ENCODE measurements around the gene RMP24.

RMP24 gene

GRCh38 chr18:35968278-35968880, 4.1 kb upstream of the RMP24 start:
- Histone ChIP-seq H3K4me2 (replicated peaks; ENCODE audit: extremely low read depth, low read length, poor library complexity, severe bottlenecking) (no peak overlapping the region), H3K9ac (ENCODE audit: insufficient read depth, low read length, poor library complexity, severe bottlenecking) (no peak overlapping the region), H3K4me1 (ENCODE audit: control insufficient read depth in 1 of 2, insufficient read depth in 2 of 2, low read length in 2 of 2) (peaks cover 16 to 31% of the 10 kb centered on the region in 2 donors), H3K36me3 (replicated peaks in 1 of 2; ENCODE audit: control insufficient read depth in 1 of 2, insufficient read depth in 2 of 2, low read length in 2 of 2) (no peaks in the 10 kb centered on the region), H4K20me1 (ENCODE audit: insufficient read depth, low read length) (no peaks in the 10 kb centered on the region), H3K9me3 (replicated peaks in 1 of 2; ENCODE audit: control insufficient read depth in 1 of 2, insufficient read depth in 1 of 2, low read length in 2 of 2) (no peaks in the 10 kb centered on the region), H2AFZ (ENCODE audit: insufficient read depth, low read depth, low read length, poor library complexity, severe bottlenecking) (no peak overlapping the region), H3K27ac (ENCODE audit: low read depth in 1 of 2, low read length in 2 of 2) (no peak overlapping the region), H3K79me2 (ENCODE audit: insufficient read depth, low read length) (peaks cover 10% of the 10 kb centered on the region), H3K27me3 (ENCODE audit: control insufficient read depth in 2 of 2, insufficient read depth in 2 of 2, low read length in 2 of 2) (no peaks in the 10 kb centered on the region), H3K4me3 (replicated peaks in 1 of 3; ENCODE audit: low read depth in 2 of 3, low read length in 3 of 3) (no peak overlapping the region)
- Mint-ChIP-seq H3K9me3 (peaks cover 0 to 3% (median 0%) of the 10 kb centered on the region in 7 donors), H3K27ac (no peak overlapping the region), H3K27me3 (ENCODE audit: low read depth in 3 of 3) (peaks cover 0 to 2% (median 1%) of the 10 kb centered on the region in 3 donors), H3K4me1 (peaks cover 36% of the 10 kb centered on the region), H3K4me3 (peak overlapping the region in 1 of 2 donors; percentile 36), H3K36me3 (peaks cover 0 to 2% of the 10 kb centered on the region in 2 donors)
- TF ChIP-seq CTCF (IDR thresholded peaks at IDR 0.05), result no peak
- intact Hi-C loops (cut with micrococcal nuclease), result no loop called here
- WGBS (ENCODE audit: insufficient coverage), result 64% methylated on average over 5 of the region's 9 CpGs
- DNase-seq, result no peak

GRCh38 chr18:35969676-35970075, 2.8 kb upstream of the RMP24 start:
- H3K27ac Mint-ChIP-seq, result peak overlapping the region in 2 of 7 donors; percentile 80 to 86
- intact Hi-C loops (cut with micrococcal nuclease), result loop anchor here (5.0 to 10.0 kb wide), 4 partner anchors 95 to 725 kb away; partner anchors contain the start of genes RPRD1A (in 2 of the 2) and ZNF397 (in 1 of the 2)
- H3K9me3 Mint-ChIP-seq, result peaks cover 0 to 3% (median 0%) of the 10 kb centered on the region in 7 donors
- Histone ChIP-seq H3K27me3 (ENCODE audit: control insufficient read depth in 2 of 2, insufficient read depth in 2 of 2, low read length in 2 of 2) (no peaks in the 10 kb centered on the region), H3K4me3 (replicated peaks in 1 of 3; ENCODE audit: low read depth in 2 of 3, low read length in 3 of 3) (peak overlapping the region in 1 of 3 experiments; percentile 70), H3K9me3 (replicated peaks in 1 of 2; ENCODE audit: control insufficient read depth in 1 of 2, insufficient read depth in 1 of 2, low read length in 2 of 2) (no peaks in the 10 kb centered on the region), H3K36me3 (replicated peaks in 1 of 2; ENCODE audit: control insufficient read depth in 1 of 2, insufficient read depth in 2 of 2, low read length in 2 of 2) (peaks cover 0 to 7% of the 10 kb centered on the region in 2 donors), H3K4me1 (ENCODE audit: control insufficient read depth in 1 of 2, insufficient read depth in 2 of 2, low read length in 2 of 2) (peaks cover 25 to 41% of the 10 kb centered on the region in 2 donors), H4K20me1 (ENCODE audit: insufficient read depth, low read length) (no peaks in the 10 kb centered on the region), H3K4me2 (replicated peaks; ENCODE audit: extremely low read depth, low read length, poor library complexity, severe bottlenecking) (peak overlapping the region; percentile 71), H3K79me2 (ENCODE audit: insufficient read depth, low read length) (peaks cover 21% of the 10 kb centered on the region), H2AFZ (ENCODE audit: insufficient read depth, low read depth, low read length, poor library complexity, severe bottlenecking) (no peak overlapping the region), H3K9ac (ENCODE audit: insufficient read depth, low read length, poor library complexity, severe bottlenecking) (no peak overlapping the region), H3K27ac (ENCODE audit: low read depth in 1 of 2, low read length in 2 of 2) (no peak overlapping the region)
- peaks cover 4 to 5% of the 10 kb centered on the region in 2 donors for H3K36me3 Mint-ChIP-seq
- TF ChIP-seq CTCF (IDR thresholded peaks at IDR 0.05), result no peak
- peaks cover 47% of the 10 kb centered on the region for H3K4me1 Mint-ChIP-seq
- H3K27me3 Mint-ChIP-seq (ENCODE audit: low read depth in 3 of 3), result peaks cover 0 to 1% (median 0%) of the 10 kb centered on the region in 3 donors
- no peak for DNase-seq
- no peak overlapping the region for H3K4me3 Mint-ChIP-seq

Measured in CD14-positive monocyte (primary cell).